Loucy (cell line): ENCODE data around the gene PRSS1.

ENCODE experiments used
- H2AFZ ChIP-seq: fragments of 200-600 bp; sonication (generic); 2 replicates; pipeline ENCODE4 v1.6.0; 2016; ENCODE audit warnings: antibody characterized with exemption, mild to moderate bottlenecking, low read length, moderate library complexity
- H3F3A ChIP-seq: fragments of 200-600 bp; 2 replicates; pipeline ENCODE4 v1.6.0; 2016; ENCODE audit warnings: antibody characterized with exemption, low read depth, mild to moderate bottlenecking
- H3K27me3 ChIP-seq: fragments of 200-600 bp; sonication (generic); 2 replicates; pipeline ENCODE4 v1.6.1; 2014; ENCODE audit warnings: low read length, mild to moderate bottlenecking; ENCODE audit not compliant: insufficient read depth, poor library complexity, severe bottlenecking
- H3K36me3 ChIP-seq: fragments of 200-600 bp; sonication (generic); 2 replicates; pipeline ENCODE4 v1.6.1; 2016; ENCODE audit warnings: low read length; ENCODE audit not compliant: insufficient read depth
- H3K4me1 ChIP-seq: fragments of 200-600 bp; sonication (generic); 2 replicates; pipeline ENCODE4 v1.5.1; 2014; ENCODE audit warnings: low read length, mild to moderate bottlenecking; ENCODE audit not compliant: insufficient read depth, poor library complexity, severe bottlenecking
- H3K4me2 ChIP-seq: fragments of 200-600 bp; sonication (generic); 2 replicates; pipeline ENCODE4 v1.6.0; 2014; ENCODE audit warnings: antibody characterized with exemption, low read length, low read depth, mild to moderate bottlenecking; ENCODE audit not compliant: poor library complexity, severe bottlenecking
- H3K4me3 ChIP-seq: fragments of 200-600 bp; sonication (generic); 2 replicates; pipeline ENCODE4 v1.5.1; 2014; ENCODE audit warnings: low read length, mild to moderate bottlenecking, mixed read lengths; ENCODE audit not compliant: poor library complexity, severe bottlenecking
- H3K79me2 ChIP-seq: fragments of 200-600 bp; sonication (generic); 2 replicates; pipeline ENCODE4 v1.6.1; 2014; ENCODE audit warnings: low read length; ENCODE audit not compliant: insufficient read depth
- H3K9ac ChIP-seq: fragments of 200-600 bp; sonication (generic); 2 replicates; pipeline ENCODE4 v1.6.0; 2014; ENCODE audit warnings: mild to moderate bottlenecking, low read depth, low read length, moderate library complexity; ENCODE audit not compliant: poor library complexity, severe bottlenecking
- H3K9me2 ChIP-seq: fragments of 200-600 bp; sonication (generic); replicated peaks from 2 replicates; pipeline ENCODE4 v1.6.1; 2016; ENCODE audit warnings: low read depth, low read length, mixed read lengths
- H3K9me3 ChIP-seq: fragments of 200-600 bp; sonication (generic); 2 replicates; pipeline ENCODE4 v1.6.1; 2014; ENCODE audit warnings: mild to moderate bottlenecking, antibody characterized with exemption, low read length, low read depth; ENCODE audit not compliant: insufficient read depth
- H4K20me1 ChIP-seq: fragments of 200-600 bp; sonication (generic); 2 replicates; pipeline ENCODE4 v1.6.0; 2014; ENCODE audit warnings: antibody characterized with exemption, low read length, mild to moderate bottlenecking; ENCODE audit not compliant: insufficient read depth, poor library complexity, severe bottlenecking
- CTCF ChIP-seq: fragments of 200-600 bp; sonication (generic); conservative IDR thresholded peaks from 2 replicates; pipeline ENCODE4 v1.5.1; 2014; ENCODE audit warnings: mild to moderate bottlenecking, antibody characterized with exemption, low read length
- EZH2phosphoT487 ChIP-seq: fragments of 200-600 bp; IDR thresholded peaks from 2 replicates; pipeline ENCODE4 v1.6.1; 2018; ENCODE audit warnings: antibody characterized with exemption, mild to moderate bottlenecking, moderate library complexity, borderline replicate concordance

Gene PRSS1

GRCh38 chr7:142717453-142717852, 31.8 kb upstream of the PRSS1 start:
- Histone ChIP-seq H3F3A (no peaks in the 10 kb centered on the region), H3K4me2 (no peak overlapping the region), H3K27me3 (no peaks in the 10 kb centered on the region), H3K36me3 (no peaks in the 10 kb centered on the region), H4K20me1 (no peaks in the 10 kb centered on the region), H3K79me2 (no peaks in the 10 kb centered on the region), H3K9me3 (no peaks in the 10 kb centered on the region), H3K4me1 (no peaks in the 10 kb centered on the region), H2AFZ (no peak overlapping the region), H3K9me2 (no peaks in the 10 kb centered on the region), H3K4me3 (no peak overlapping the region), H3K9ac (no peak overlapping the region)
- TF ChIP-seq CTCF = no peak
- no peak for TF ChIP-seq EZH2phosphoT487

- Histone ChIP-seq H3K4me3 (no peak overlapping the region), H3K79me2 (no peaks in the 10 kb centered on the region), H3K4me2 (no peak overlapping the region), H3K36me3 (no peaks in the 10 kb centered on the region), H3K4me1 (no peaks in the 10 kb centered on the region), H3K9ac (no peak overlapping the region), H4K20me1 (no peaks in the 10 kb centered on the region), H3F3A (no peaks in the 10 kb centered on the region), H3K9me2 (no peaks in the 10 kb centered on the region), H2AFZ (no peak overlapping the region), H3K27me3 (no peaks in the 10 kb centered on the region), H3K9me3 (no peaks in the 10 kb centered on the region)
- TF ChIP-seq CTCF (no peak), EZH2phosphoT487 (no peak)
Observed at GRCh38 chr7:142718313-142718712, 31.0 kb upstream of the PRSS1 start.

GRCh38 chr7:142720172-142720773, 29.0 kb upstream of the PRSS1 start:
- Histone ChIP-seq H3K4me3 (no peak overlapping the region), H3K36me3 (no peaks in the 10 kb centered on the region), H3K9ac (no peak overlapping the region), H3K4me1 (no peaks in the 10 kb centered on the region), H3K9me3 (no peaks in the 10 kb centered on the region), H3K27me3 (no peaks in the 10 kb centered on the region), H4K20me1 (no peaks in the 10 kb centered on the region), H3K4me2 (no peak overlapping the region), H3F3A (no peaks in the 10 kb centered on the region), H3K9me2 (no peaks in the 10 kb centered on the region), H3K79me2 (no peaks in the 10 kb centered on the region), H2AFZ (no peak overlapping the region)
- TF ChIP-seq CTCF (no peak), EZH2phosphoT487 (no peak)
